ENCODE measurements around the gene PAX5.

DNA sequence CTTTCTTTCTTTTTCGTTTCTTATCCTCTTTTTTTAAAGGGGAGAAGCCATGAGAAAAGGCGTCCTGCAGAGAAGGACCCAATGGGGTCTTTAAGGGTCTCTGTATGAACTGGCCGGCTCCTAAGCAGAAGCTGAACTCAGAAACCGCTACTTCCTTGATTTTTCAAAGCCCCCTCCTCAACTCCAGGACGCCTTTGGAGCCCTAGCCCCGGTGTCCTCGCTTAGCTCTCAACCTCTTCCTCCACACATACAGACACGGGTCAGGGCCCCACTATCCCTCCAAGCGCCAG, 8.3 kb downstream of the PAX5 start:
- TF ChIP-seq, protein P1, sequence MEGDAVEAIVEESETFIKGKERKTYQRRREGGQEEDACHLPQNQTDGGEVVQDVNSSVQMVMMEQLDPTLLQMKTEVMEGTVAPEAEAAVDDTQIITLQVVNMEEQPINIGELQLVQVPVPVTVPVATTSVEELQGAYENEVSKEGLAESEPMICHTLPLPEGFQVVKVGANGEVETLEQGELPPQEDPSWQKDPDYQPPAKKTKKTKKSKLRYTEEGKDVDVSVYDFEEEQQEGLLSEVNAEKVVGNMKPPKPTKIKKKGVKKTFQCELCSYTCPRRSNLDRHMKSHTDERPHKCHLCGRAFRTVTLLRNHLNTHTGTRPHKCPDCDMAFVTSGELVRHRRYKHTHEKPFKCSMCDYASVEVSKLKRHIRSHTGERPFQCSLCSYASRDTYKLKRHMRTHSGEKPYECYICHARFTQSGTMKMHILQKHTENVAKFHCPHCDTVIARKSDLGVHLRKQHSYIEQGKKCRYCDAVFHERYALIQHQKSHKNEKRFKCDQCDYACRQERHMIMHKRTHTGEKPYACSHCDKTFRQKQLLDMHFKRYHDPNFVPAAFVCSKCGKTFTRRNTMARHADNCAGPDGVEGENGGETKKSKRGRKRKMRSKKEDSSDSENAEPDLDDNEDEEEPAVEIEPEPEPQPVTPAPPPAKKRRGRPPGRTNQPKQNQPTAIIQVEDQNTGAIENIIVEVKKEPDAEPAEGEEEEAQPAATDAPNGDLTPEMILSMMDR (IDR thresholded peaks at IDR 0.05) = no peak
- TF ChIP-seq POLR2A (IDR thresholded peaks at IDR 0.05) = no peak

Data from esophagus squamous epithelium (tissue), 4 donors.